K562 (cell line): ENCODE data around the gene SMIM45.

Experiments
- MIER1 ChIP-seq: fragments of 450-650 bp; IDR thresholded peaks from 2 replicates; pipeline ENCODE4 v1.6.1; 2016; ENCODE audit warnings: antibody characterized with exemption, mild to moderate bottlenecking, low read depth
- NEUROD1 ChIP-seq: fragments of 150-350 bp; IDR thresholded peaks from 2 replicates; pipeline ENCODE4 v1.6.1; 2014; ENCODE audit warnings: borderline replicate concordance, low read length, low read depth; ENCODE audit not compliant: partially characterized antibody
- NR2C2 ChIP-seq, 2 experiments: fragments of 200-800 bp in 1 of 2; sonication (Bioruptor generic) in 1 of 2; sonication (generic) in 1 of 2; formaldehyde crosslinking in 1 of 2; IDR thresholded peaks; 2 replicates each; pipeline versions ENCODE4 v1.6.1 to v1.8.0; 2016 to 2022; ENCODE audit warnings: mild to moderate bottlenecking in 1 of 2, missing compliant biosample characterization in 1 of 2, missing genetic modification characterization in 1 of 2, missing genetic modification reagents in 1 of 2
- NUFIP1 ChIP-seq: fragments of 450-650 bp; IDR thresholded peaks from 2 replicates; pipeline ENCODE4 v1.6.1; 2018; ENCODE audit not compliant: partially characterized antibody
- RB1 ChIP-seq: fragments of 450-650 bp; IDR thresholded peaks from 2 replicates; pipeline ENCODE4 v1.6.1; 2017; ENCODE audit warnings: low read depth, mild to moderate bottlenecking
- TF ChIP-seq, protein P1 (sequence below): sonication (generic); formaldehyde crosslinking; IDR thresholded peaks from 2 replicates; pipeline ENCODE4 v1.8.0; 2022; ENCODE audit warnings: mild to moderate bottlenecking, missing genetic modification reagents
- TF ChIP-seq, protein P2 (sequence below): fragments of 250-450 bp; sonication (Bioruptor Pico); IDR thresholded peaks from 2 replicates; pipeline ENCODE4 v1.4.0; 2020
- TF ChIP-seq, protein P3 (sequence below): sonication (generic); formaldehyde crosslinking; IDR thresholded peaks from 2 replicates; pipeline ENCODE4 v1.8.0; 2022; ENCODE audit warnings: mild to moderate bottlenecking, missing genetic modification reagents
- TF ChIP-seq, protein P4 (sequence below): sonication (generic); formaldehyde crosslinking; IDR thresholded peaks from 2 replicates; pipeline ENCODE4 v1.8.0; 2022; ENCODE audit warnings: missing genetic modification reagents, mild to moderate bottlenecking, borderline replicate concordance
- TF ChIP-seq, protein P5 (sequence below): sonication (generic); IDR thresholded peaks from 2 replicates; pipeline ENCODE4 v1.6.1; 2016

SMIM45 gene

DNA sequence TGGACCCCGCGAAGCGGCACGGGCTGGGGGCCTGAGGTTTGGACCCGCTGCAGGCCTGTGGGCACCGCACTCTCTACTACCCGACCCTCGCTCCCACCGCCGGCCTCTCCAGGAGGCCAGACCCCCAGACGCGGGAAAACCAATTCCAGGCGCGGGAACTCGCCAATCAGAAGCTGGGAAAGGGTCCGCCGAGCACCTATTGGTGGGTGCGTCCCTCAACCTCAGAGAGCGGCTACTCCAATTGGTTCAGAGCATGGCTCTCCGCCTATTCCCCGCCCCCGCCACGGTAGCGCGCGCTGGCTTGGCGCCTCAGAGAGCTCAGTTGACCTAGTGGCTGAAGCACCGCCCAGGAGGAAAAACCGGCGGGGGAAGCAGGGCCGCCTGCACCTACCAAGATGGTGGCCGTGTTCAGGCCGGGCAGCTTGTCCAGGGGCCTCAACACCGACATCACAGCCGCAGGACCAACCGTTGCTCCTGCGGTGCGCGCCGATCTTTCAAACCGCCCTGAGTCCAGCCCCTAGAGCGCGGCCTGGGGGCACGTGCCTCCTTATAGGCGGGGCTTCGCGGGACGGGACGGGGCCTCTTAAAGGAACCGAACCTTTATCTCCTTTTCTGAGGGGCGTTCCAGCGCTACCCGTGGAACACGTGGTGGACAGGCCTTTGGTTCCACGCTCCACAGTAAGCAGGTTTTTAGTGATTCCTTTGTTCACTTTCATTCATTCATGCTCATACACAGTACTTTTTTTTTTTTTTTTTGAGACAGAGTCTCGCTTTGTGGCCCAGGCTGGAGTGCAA, 5.1 kb upstream of the SMIM45 start, which contains the start of gene CENPM (continued):
- TF ChIP-seq, protein P1, sequence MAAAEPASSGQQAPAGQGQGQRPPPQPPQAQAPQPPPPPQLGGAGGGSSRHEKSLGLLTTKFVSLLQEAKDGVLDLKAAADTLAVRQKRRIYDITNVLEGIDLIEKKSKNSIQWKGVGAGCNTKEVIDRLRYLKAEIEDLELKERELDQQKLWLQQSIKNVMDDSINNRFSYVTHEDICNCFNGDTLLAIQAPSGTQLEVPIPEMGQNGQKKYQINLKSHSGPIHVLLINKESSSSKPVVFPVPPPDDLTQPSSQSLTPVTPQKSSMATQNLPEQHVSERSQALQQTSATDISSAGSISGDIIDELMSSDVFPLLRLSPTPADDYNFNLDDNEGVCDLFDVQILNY, result peak; percentile 82; the same call in 1 of the 2 replicates
- TF ChIP-seq MIER1, result no peak
- peak; percentile 86 for TF ChIP-seq NEUROD1
- TF ChIP-seq, protein P2, sequence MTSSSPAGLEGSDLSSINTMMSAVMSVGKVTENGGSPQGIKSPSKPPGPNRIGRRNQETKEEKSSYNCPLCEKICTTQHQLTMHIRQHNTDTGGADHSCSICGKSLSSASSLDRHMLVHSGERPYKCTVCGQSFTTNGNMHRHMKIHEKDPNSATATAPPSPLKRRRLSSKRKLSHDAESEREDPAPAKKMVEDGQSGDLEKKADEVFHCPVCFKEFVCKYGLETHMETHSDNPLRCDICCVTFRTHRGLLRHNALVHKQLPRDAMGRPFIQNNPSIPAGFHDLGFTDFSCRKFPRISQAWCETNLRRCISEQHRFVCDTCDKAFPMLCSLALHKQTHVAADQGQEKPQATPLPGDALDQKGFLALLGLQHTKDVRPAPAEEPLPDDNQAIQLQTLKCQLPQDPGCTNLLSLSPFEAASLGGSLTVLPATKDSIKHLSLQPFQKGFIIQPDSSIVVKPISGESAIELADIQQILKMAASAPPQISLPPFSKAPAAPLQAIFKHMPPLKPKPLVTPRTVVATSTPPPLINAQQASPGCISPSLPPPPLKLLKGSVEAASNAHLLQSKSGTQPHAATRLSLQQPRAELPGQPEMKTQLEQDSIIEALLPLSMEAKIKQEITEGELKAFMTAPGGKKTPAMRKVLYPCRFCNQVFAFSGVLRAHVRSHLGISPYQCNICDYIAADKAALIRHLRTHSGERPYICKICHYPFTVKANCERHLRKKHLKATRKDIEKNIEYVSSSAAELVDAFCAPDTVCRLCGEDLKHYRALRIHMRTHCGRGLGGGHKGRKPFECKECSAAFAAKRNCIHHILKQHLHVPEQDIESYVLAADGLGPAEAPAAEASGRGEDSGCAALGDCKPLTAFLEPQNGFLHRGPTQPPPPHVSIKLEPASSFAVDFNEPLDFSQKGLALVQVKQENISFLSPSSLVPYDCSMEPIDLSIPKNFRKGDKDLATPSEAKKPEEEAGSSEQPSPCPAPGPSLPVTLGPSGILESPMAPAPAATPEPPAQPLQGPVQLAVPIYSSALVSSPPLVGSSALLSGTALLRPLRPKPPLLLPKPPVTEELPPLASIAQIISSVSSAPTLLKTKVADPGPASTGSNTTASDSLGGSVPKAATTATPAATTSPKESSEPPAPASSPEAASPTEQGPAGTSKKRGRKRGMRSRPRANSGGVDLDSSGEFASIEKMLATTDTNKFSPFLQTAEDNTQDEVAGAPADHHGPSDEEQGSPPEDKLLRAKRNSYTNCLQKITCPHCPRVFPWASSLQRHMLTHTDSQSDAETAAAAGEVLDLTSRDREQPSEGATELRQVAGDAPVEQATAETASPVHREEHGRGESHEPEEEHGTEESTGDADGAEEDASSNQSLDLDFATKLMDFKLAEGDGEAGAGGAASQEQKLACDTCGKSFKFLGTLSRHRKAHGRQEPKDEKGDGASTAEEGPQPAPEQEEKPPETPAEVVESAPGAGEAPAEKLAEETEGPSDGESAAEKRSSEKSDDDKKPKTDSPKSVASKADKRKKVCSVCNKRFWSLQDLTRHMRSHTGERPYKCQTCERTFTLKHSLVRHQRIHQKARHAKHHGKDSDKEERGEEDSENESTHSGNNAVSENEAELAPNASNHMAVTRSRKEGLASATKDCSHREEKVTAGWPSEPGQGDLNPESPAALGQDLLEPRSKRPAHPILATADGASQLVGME, result no peak
- TF ChIP-seq NR2C2 (CRISPR knock-in tag; IDR thresholded peaks at IDR 0.05), result no peak
- no peak for TF ChIP-seq NR2C2 (tag; IDR thresholded peaks at IDR 0.05)
- TF ChIP-seq, protein P3, sequence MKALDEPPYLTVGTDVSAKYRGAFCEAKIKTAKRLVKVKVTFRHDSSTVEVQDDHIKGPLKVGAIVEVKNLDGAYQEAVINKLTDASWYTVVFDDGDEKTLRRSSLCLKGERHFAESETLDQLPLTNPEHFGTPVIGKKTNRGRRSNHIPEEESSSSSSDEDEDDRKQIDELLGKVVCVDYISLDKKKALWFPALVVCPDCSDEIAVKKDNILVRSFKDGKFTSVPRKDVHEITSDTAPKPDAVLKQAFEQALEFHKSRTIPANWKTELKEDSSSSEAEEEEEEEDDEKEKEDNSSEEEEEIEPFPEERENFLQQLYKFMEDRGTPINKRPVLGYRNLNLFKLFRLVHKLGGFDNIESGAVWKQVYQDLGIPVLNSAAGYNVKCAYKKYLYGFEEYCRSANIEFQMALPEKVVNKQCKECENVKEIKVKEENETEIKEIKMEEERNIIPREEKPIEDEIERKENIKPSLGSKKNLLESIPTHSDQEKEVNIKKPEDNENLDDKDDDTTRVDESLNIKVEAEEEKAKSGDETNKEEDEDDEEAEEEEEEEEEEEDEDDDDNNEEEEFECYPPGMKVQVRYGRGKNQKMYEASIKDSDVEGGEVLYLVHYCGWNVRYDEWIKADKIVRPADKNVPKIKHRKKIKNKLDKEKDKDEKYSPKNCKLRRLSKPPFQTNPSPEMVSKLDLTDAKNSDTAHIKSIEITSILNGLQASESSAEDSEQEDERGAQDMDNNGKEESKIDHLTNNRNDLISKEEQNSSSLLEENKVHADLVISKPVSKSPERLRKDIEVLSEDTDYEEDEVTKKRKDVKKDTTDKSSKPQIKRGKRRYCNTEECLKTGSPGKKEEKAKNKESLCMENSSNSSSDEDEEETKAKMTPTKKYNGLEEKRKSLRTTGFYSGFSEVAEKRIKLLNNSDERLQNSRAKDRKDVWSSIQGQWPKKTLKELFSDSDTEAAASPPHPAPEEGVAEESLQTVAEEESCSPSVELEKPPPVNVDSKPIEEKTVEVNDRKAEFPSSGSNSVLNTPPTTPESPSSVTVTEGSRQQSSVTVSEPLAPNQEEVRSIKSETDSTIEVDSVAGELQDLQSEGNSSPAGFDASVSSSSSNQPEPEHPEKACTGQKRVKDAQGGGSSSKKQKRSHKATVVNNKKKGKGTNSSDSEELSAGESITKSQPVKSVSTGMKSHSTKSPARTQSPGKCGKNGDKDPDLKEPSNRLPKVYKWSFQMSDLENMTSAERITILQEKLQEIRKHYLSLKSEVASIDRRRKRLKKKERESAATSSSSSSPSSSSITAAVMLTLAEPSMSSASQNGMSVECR (CRISPR knock-in tag), result peak; percentile 24; the same call in 1 of the 2 replicates
- peak; percentile 73 for TF ChIP-seq RB1
- TF ChIP-seq, protein P4, sequence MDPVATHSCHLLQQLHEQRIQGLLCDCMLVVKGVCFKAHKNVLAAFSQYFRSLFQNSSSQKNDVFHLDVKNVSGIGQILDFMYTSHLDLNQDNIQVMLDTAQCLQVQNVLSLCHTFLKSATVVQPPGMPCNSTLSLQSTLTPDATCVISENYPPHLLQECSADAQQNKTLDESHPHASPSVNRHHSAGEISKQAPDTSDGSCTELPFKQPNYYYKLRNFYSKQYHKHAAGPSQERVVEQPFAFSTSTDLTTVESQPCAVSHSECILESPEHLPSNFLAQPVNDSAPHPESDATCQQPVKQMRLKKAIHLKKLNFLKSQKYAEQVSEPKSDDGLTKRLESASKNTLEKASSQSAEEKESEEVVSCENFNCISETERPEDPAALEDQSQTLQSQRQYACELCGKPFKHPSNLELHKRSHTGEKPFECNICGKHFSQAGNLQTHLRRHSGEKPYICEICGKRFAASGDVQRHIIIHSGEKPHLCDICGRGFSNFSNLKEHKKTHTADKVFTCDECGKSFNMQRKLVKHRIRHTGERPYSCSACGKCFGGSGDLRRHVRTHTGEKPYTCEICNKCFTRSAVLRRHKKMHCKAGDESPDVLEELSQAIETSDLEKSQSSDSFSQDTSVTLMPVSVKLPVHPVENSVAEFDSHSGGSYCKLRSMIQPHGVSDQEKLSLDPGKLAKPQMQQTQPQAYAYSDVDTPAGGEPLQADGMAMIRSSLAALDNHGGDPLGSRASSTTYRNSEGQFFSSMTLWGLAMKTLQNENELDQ (CRISPR knock-in tag), result no peak
- TF ChIP-seq NUFIP1, result no peak
- TF ChIP-seq, protein P5, sequence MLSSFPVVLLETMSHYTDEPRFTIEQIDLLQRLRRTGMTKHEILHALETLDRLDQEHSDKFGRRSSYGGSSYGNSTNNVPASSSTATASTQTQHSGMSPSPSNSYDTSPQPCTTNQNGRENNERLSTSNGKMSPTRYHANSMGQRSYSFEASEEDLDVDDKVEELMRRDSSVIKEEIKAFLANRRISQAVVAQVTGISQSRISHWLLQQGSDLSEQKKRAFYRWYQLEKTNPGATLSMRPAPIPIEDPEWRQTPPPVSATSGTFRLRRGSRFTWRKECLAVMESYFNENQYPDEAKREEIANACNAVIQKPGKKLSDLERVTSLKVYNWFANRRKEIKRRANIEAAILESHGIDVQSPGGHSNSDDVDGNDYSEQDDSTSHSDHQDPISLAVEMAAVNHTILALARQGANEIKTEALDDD, result no peak
